GM12878 (cell line): Measurements from ENCODE around the gene FAM131B. TPM values are rescaled to one million over a fixed set of nuclear protein-coding genes. Genes with fewer than 3 reads are reported as not detected.

Experiments used
- ATAC-seq: fragments of 200-7000 bp; cut with Tn5 transposase; 3 replicates; pipeline ENCODE4 v1.9.1; 2020; ENCODE audit warnings: mild to moderate bottlenecking, moderate library complexity
- BruUV-seq: library from RNA; stranded (reverse); fragments of 400-500 nt; replicated peaks from 2 replicates; lab custom pipeline; 2021; lab: Mats Ljungman, UMichigan
- CTCF ChIA-PET: fragments of 300-600 bp; sonication (Branson Sonifier 250); formaldehyde crosslinking; extraction: SDS; loops from one replicate; lab custom pipeline; 2021; ENCODE audit warnings: inconsistent platforms; lab: Yijun Ruan, JAX
- POLR2A ChIA-PET: fragments of 350-600 bp; formaldehyde crosslinking; extraction: SDS; loops from one replicate; lab custom pipeline; 2021; ENCODE audit warnings: inconsistent platforms; lab: Charles Lee
- RAD21 ChIA-PET: fragments of 300-600 bp; sonication (Branson Sonifier 250); formaldehyde crosslinking; loops from one replicate; lab custom pipeline; 2023; ENCODE audit warnings: antibody characterized with exemption; ENCODE audit not compliant: unreplicated experiment; lab: Charles Lee
- SMC1A ChIA-PET: fragments of 300-600 bp; sonication (Branson Sonifier 250); formaldehyde crosslinking; loops from one replicate; lab custom pipeline; 2023; ENCODE audit not compliant: unreplicated experiment, uncharacterized antibody; lab: Charles Lee
- DNase-seq: peaks from one replicate; pipeline ENCODE4 v3.0.0-alpha.2; 2011; ENCODE audit warnings: low read depth, low spot score
- FAIRE-seq: peaks from 3 replicates; lab custom pipeline; 2011; peaks lifted over from hg19 to GRCh38; lab: Jason Lieb, UNC
- H2AFZ ChIP-seq: 2 replicates; pipeline ENCODE4 v1.6.0; 2011; ENCODE audit warnings: low read depth, low read length, control low read depth; ENCODE audit not compliant: control insufficient read depth
- H3K27ac ChIP-seq: 2 replicates; pipeline ENCODE4 v1.5.1; 2011; ENCODE audit warnings: control low read depth; ENCODE audit not compliant: control insufficient read depth, insufficient read depth
- H3K27me3 ChIP-seq, 2 experiments: replicated peaks in 1 of 2; 2 replicates each; pipeline versions ENCODE4 v1.6.0 to v1.6.1; 2011; ENCODE audit warnings: low read length in 1 of 2; ENCODE audit not compliant: control insufficient read depth in 2 of 2, insufficient read depth in 2 of 2
- H3K36me3 ChIP-seq, 2 experiments: 2 replicates each; pipeline ENCODE4 v1.5.1; 2011; ENCODE audit warnings: low read length in 1 of 2; ENCODE audit not compliant: control insufficient read depth in 2 of 2, insufficient read depth in 2 of 2
- H3K4me1 ChIP-seq: 2 replicates; pipeline ENCODE4 v1.6.1; 2011; ENCODE audit warnings: mild to moderate bottlenecking, low read length, moderate library complexity, mixed read lengths; ENCODE audit not compliant: control insufficient read depth, insufficient read depth
- H3K4me2 ChIP-seq: 2 replicates; pipeline ENCODE4 v1.6.0; 2011; ENCODE audit warnings: control low read depth; ENCODE audit not compliant: control insufficient read depth, insufficient read depth
- H3K4me3 ChIP-seq: fragments of 200-600 bp; sonication (generic); 2 replicates; pipeline ENCODE4 v1.5.1; 2016
- H3K79me2 ChIP-seq: 2 replicates; pipeline ENCODE4 v1.6.0; 2011; ENCODE audit warnings: low read length; ENCODE audit not compliant: control insufficient read depth, insufficient read depth
- H3K9ac ChIP-seq: 2 replicates; pipeline ENCODE4 v1.8.0; 2011; ENCODE audit warnings: low read length, control low read depth, mixed read lengths; ENCODE audit not compliant: control insufficient read depth, insufficient read depth
- H3K9me3 ChIP-seq: replicated peaks from 3 replicates; pipeline ENCODE4 v1.5.1; 2011; ENCODE audit warnings: mild to moderate bottlenecking, low read length; ENCODE audit not compliant: control insufficient read depth, insufficient read depth
- H4K20me1 ChIP-seq: 2 replicates; pipeline ENCODE4 v1.6.0; 2011; ENCODE audit not compliant: control insufficient read depth, insufficient read depth
- CHD4 ChIP-seq: fragments of 200-600 bp; sonication (generic); IDR thresholded peaks from 2 replicates; pipeline ENCODE4 v1.6.1; 2016; ENCODE audit warnings: mild to moderate bottlenecking
- GATAD2B ChIP-seq: fragments of 450-650 bp; conservative IDR thresholded peaks from 2 replicates; pipeline ENCODE4 v1.6.1; 2017; ENCODE audit warnings: low read depth, mild to moderate bottlenecking, moderate library complexity
- HDGF ChIP-seq: fragments of 450-650 bp; IDR thresholded peaks from 2 replicates; pipeline ENCODE4 v1.6.1; 2016; ENCODE audit warnings: antibody characterized with exemption
- JUNB ChIP-seq: IDR thresholded peaks from 2 replicates; pipeline ENCODE4 v1.6.1; 2016; ENCODE audit warnings: antibody characterized with exemption, mild to moderate bottlenecking
- PAX5 ChIP-seq: IDR thresholded peaks from 2 replicates; pipeline ENCODE4 v1.6.1; 2011; ENCODE audit warnings: low read depth, low read length, borderline replicate concordance
- PKNOX1 ChIP-seq: fragments of 450-650 bp; IDR thresholded peaks from 2 replicates; pipeline ENCODE4 v1.6.1; 2016; ENCODE audit warnings: mild to moderate bottlenecking
- RFX5 ChIP-seq: IDR thresholded peaks from 2 replicates; pipeline ENCODE4 v1.6.1; 2011; ENCODE audit warnings: low read depth, low read length, improper control_type of control experiment
- STAT1 ChIP-seq: fragments of 450-650 bp; conservative IDR thresholded peaks from 2 replicates; pipeline ENCODE4 v1.6.1; 2014; ENCODE audit warnings: antibody characterized with exemption, mild to moderate bottlenecking
- USF2 ChIP-seq: IDR thresholded peaks from 2 replicates; pipeline ENCODE4 v1.6.1; 2011; ENCODE audit warnings: low read depth, low read length, improper control_type of control experiment, borderline replicate concordance
- ZNF622 ChIP-seq: fragments of 450-650 bp; IDR thresholded peaks from 2 replicates; pipeline ENCODE4 v1.6.1; 2017; ENCODE audit warnings: mild to moderate bottlenecking, inconsistent platforms
- WGBS: methylation state at CpG from one replicate; pipeline ENCODE4 v1.1.6; 2016; ENCODE audit warnings: low lambda C conversion rate; ENCODE audit not compliant: insufficient replicate concordance, insufficient coverage; ENCODE audit errors: missing lambda C conversion rate; 5-methylcytosine and 5-hydroxymethylcytosine counted together
- in situ Hi-C: fragments of 300-500 bp; cut with MboI; formaldehyde crosslinking; loops from 9 replicates; pipeline ENCODE4 v1.14.3; 2018; ENCODE audit warnings: mixed read lengths
- intact Hi-C: fragments of 100-400 bp; cut with micrococcal nuclease; formaldehyde crosslinking; loops from one replicate; pipeline ENCODE4 v1.14.2; 2022; ENCODE audit not compliant: unreplicated experiment
- polyA plus RNA-seq, 11 experiments: library from polyadenylated mRNA; depleted of rRNA in 4 of 11; unstranded in 6 of 11; stranded (reverse) in 5 of 11; fragments of >200 nt; fragmentation: Nextera tagmentation in 4 of 11; fragmentation: Illumina TruSeq in 1 of 11; extraction: Ambion mirVana in 4 of 11; extraction: Trizol in 1 of 11; gene quantifications; 1 replicate in 1 of 11; 2 replicates in 10 of 11; pipeline versions ENCODE4 v1.2.1 to v1.2.3, GENCODE V29; 2011 to 2016; ENCODE audit warnings: inconsistent platforms in 2 of 11, missing spikeins in 2 of 11, low read depth in 1 of 11
- total RNA-seq, 4 experiments: library from RNA; depleted of rRNA in 3 of 4; stranded (reverse); fragments of >200 nt in 3 of 4; fragmentation: Illumina TruSeq in 1 of 4; extraction: Trizol in 1 of 4; gene quantifications; 2 replicates each; pipeline versions ENCODE4 v1.2.1 to v1.2.3, GENCODE V29; 2013 to 2021

The FAM131B gene
- total and polyA plus RNA-seq, 10 of the 15 experiments (the other 5 are each of a cell fraction or from before 2014, with no cell fraction given), result 0.03 to 0.05 TPM; not detected in 8

GRCh38 chr7:143360788-143361551 is 1.5 kb downstream of the FAM131B start:
- POLR2A ChIA-PET, result no interaction called here
- Histone ChIP-seq H3K79me2 (no peaks in the 10 kb centered on the region), H3K9ac (no peak overlapping the region), H3K36me3 (no peaks in the 10 kb centered on the region), H4K20me1 (no peaks in the 10 kb centered on the region; the same call in 1 of the 2 replicates), H3K27ac (no peak overlapping the region), H3K4me1 (no peaks in the 10 kb centered on the region), H3K4me2 (no peak overlapping the region), H3K9me3 (no peaks in the 10 kb centered on the region; the same call in 2 of the 3 replicates), H3K27me3 (peaks cover 10 to 25% of the 10 kb centered on the region in 2 experiments), H2AFZ (no peak overlapping the region), H3K4me3 (no peak overlapping the region)
- SMC1A ChIA-PET, result no interaction called here
- BruUV-seq, result no TSS peak
- TF ChIP-seq JUNB, result no peak
- no peak for TF ChIP-seq PKNOX1
- no peak for TF ChIP-seq HDGF
- TF ChIP-seq PAX5, result no peak
- no peak for TF ChIP-seq STAT1
- no peak for TF ChIP-seq RFX5
- TF ChIP-seq CHD4, result no peak
- TF ChIP-seq GATAD2B, result no peak
- TF ChIP-seq USF2, result no peak
- TF ChIP-seq ZNF622, result no peak
- WGBS, result 57% methylated on average over 13 of the region's 19 CpGs
- FAIRE-seq (no peak), DNase-seq (no peak), ATAC-seq (no peak)
- in situ Hi-C loops (no loop called here), intact Hi-C loops (no loop called here)
- CTCF ChIA-PET, result interaction anchor here (1.0 to 1.9 kb wide), 2 partner anchors 19 to 56 kb away, joined by 3 to 5 read pairs; no protein-coding TSS in a partner anchor
- RAD21 ChIA-PET, result no interaction called here
